K562 (cell line): Measurements from ENCODE around the gene TMEM150A. TPM values are rescaled to one million over a fixed set of nuclear protein-coding genes. Genes with fewer than 3 reads are reported as not detected.

Experiments used
- CBX8 ChIP-seq: fragments of 200-600 bp; sonication (generic); IDR thresholded peaks from 2 replicates; pipeline ENCODE4 v1.6.1; 2012; ENCODE audit warnings: borderline replicate concordance, mixed run types, low read depth, mild to moderate bottlenecking, moderate library complexity, mixed read lengths, low read length, control low read depth, inconsistent platforms; ENCODE audit not compliant: poor library complexity, severe bottlenecking; ENCODE audit errors: extremely low read depth
- CREB5 ChIP-seq: fragments of 250-450 bp; sonication (Bioruptor Pico); IDR thresholded peaks from 2 replicates; pipeline ENCODE4 v1.5.0; 2020; ENCODE audit warnings: mild to moderate bottlenecking
- EP400 ChIP-seq: fragments of 450-650 bp; IDR thresholded peaks from 2 replicates; pipeline ENCODE4 v1.6.1; 2017; ENCODE audit warnings: antibody characterized with exemption, mild to moderate bottlenecking, moderate library complexity
- MEF2A ChIP-seq: IDR thresholded peaks from 2 replicates; pipeline ENCODE4 v1.6.1; 2011; ENCODE audit warnings: low read depth, mild to moderate bottlenecking, low read length, moderate library complexity; ENCODE audit not compliant: control insufficient read depth
- MYNN ChIP-seq, 2 experiments: sonication (generic); formaldehyde crosslinking in 1 of 2; IDR thresholded peaks; 2 replicates each; pipeline versions ENCODE4 v1.5.0 to v1.6.1; 2016 to 2020; ENCODE audit warnings: antibody characterized with exemption in 1 of 2, missing genetic modification reagents in 1 of 2
- PCBP2 ChIP-seq: fragments of 200-400 bp; formaldehyde crosslinking; IDR thresholded peaks from 2 replicates; pipeline ENCODE4 v1.6.1; 2018; ENCODE audit warnings: low read length, low read depth, mild to moderate bottlenecking, moderate library complexity; ENCODE audit not compliant: poor library complexity, severe bottlenecking
- PTBP1 ChIP-seq: fragments of 200-400 bp; formaldehyde crosslinking; IDR thresholded peaks from 2 replicates; pipeline ENCODE4 v1.6.1; 2017; ENCODE audit warnings: low read depth, low read length
- SAFB2 ChIP-seq: fragments of 200-400 bp; formaldehyde crosslinking; IDR thresholded peaks from 2 replicates; pipeline ENCODE4 v1.6.1; 2018; ENCODE audit warnings: borderline replicate concordance, low read length, low read depth, moderate library complexity; ENCODE audit not compliant: severe bottlenecking
- SMAD4 ChIP-seq: fragments of 250-450 bp; sonication (Bioruptor Pico); conservative IDR thresholded peaks from 2 replicates; pipeline ENCODE4 v1.8.0; 2021; ENCODE audit warnings: inconsistent platforms, mild to moderate bottlenecking, moderate library complexity
- SNIP1 ChIP-seq: fragments of 450-650 bp; IDR thresholded peaks from 2 replicates; pipeline ENCODE4 v1.7.1; 2017; ENCODE audit warnings: low read depth, mild to moderate bottlenecking
- SP1 ChIP-seq: sonication (generic); formaldehyde crosslinking; IDR thresholded peaks from 2 replicates; pipeline ENCODE4 v1.8.1; 2022; ENCODE audit warnings: mild to moderate bottlenecking, missing genetic modification reagents
- TAF7 ChIP-seq: fragments of 450-650 bp; IDR thresholded peaks from 2 replicates; pipeline ENCODE4 v1.6.1; 2016; ENCODE audit warnings: missing genetic modification characterization, missing compliant biosample characterization
- YY1 ChIP-seq, 3 experiments: IDR thresholded peaks; 2 replicates each; pipeline ENCODE4 v1.6.1; 2011; ENCODE audit warnings: low read length in 2 of 3, mild to moderate bottlenecking in 2 of 3, moderate library complexity in 2 of 3, borderline replicate concordance in 1 of 3, control low read depth in 1 of 3, low read depth in 1 of 3; ENCODE audit not compliant: insufficient read depth in 3 of 3, insufficient replicate concordance in 2 of 3, control insufficient read depth in 1 of 3, insufficient read length in 1 of 3; ENCODE audit errors: extremely low read depth in 1 of 3
- polyA plus RNA-seq, 8 experiments: library from polyadenylated mRNA; depleted of rRNA in 4 of 8; stranded (reverse) in 5 of 8; unstranded in 3 of 8; fragments of >200 nt; fragmentation: Nextera tagmentation in 2 of 8; fragmentation: Illumina TruSeq in 1 of 8; extraction: Ambion mirVana in 2 of 8; extraction: Trizol in 1 of 8; gene quantifications; 2 replicates each; pipeline versions ENCODE4 v1.2.1 to v1.2.3, GENCODE V29; 2011 to 2014; ENCODE audit warnings: inconsistent platforms in 1 of 8, missing spikeins in 1 of 8
- total RNA-seq, 7 experiments: library from RNA; depleted of rRNA in 6 of 7; stranded (reverse); fragments of >200 nt in 6 of 7; fragmentation: Illumina TruSeq in 2 of 7; extraction: Trizol in 2 of 7; gene quantifications; 2 replicates each; pipeline versions ENCODE4 v1.2.1 to v1.2.3, GENCODE V29; 2011 to 2021; ENCODE audit warnings: low replicate concordance in 1 of 7
- TF ChIP-seq, protein P1 (sequence below): fragments of 250-450 bp; sonication (Bioruptor Pico); IDR thresholded peaks from 2 replicates; pipeline ENCODE4 v1.4.0; 2020; ENCODE audit warnings: mild to moderate bottlenecking
- TF ChIP-seq, protein P2 (sequence below): fragments of 250-450 bp; sonication (Bioruptor Pico); IDR thresholded peaks from 2 replicates; pipeline ENCODE4 v1.8.0; 2021; ENCODE audit warnings: moderate library complexity, mild to moderate bottlenecking, inconsistent platforms
- TF ChIP-seq, protein P3 (sequence below), 2 experiments: fragments of 450-650 bp; IDR thresholded peaks; 2 replicates each; pipeline ENCODE4 v1.6.1; 2016

Gene TMEM150A
- total and polyA plus RNA-seq, 9 of the 15 experiments (the other 6 are each of a cell fraction or from before 2014, with no cell fraction given), result 3.9 to 17.1 (median 8.4) TPM

GRCh38 chr2:85551698-85552678 lies 50.5 kb downstream of the TMEM150A start (continued):
- TF ChIP-seq MEF2A (no peak), EP400 (peak; percentile 20; the same call in 1 of the 2 replicates), MYNN (IDR thresholded peaks at IDR 0.05) (no peak), MYNN (CRISPR knock-in tag; IDR thresholded peaks at IDR 0.05) (no peak), YY1 (IDR thresholded peaks at IDR 0.05; ENCODE audit: borderline replicate concordance in 1 of 3, control insufficient read depth in 1 of 3, extremely low read depth in 1 of 3, insufficient read depth in 3 of 3, insufficient read length in 1 of 3, insufficient replicate concordance in 2 of 3, low read depth in 1 of 3, low read length in 2 of 3) (no peak), SAFB2 (no peak), SMAD4 (CRISPR knock-in tag) (no peak), TAF7 (tag) (no peak), PTBP1 (no peak), CREB5 (CRISPR knock-in tag) (no peak), SNIP1 (no peak), SP1 (CRISPR knock-in tag) (peak; percentile 22; the same call in 1 of the 2 replicates), PCBP2 (no peak), CBX8 (no peak)
- TF ChIP-seq, protein P1, sequence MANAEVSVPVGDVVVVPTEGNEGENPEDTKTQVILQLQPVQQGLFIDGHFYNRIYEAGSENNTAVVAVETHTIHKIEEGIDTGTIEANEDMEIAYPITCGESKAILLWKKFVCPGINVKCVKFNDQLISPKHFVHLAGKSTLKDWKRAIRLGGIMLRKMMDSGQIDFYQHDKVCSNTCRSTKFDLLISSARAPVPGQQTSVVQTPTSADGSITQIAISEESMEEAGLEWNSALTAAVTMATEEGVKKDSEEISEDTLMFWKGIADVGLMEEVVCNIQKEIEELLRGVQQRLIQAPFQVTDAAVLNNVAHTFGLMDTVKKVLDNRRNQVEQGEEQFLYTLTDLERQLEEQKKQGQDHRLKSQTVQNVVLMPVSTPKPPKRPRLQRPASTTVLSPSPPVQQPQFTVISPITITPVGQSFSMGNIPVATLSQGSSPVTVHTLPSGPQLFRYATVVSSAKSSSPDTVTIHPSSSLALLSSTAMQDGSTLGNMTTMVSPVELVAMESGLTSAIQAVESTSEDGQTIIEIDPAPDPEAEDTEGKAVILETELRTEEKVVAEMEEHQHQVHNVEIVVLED, result no peak
- TF ChIP-seq, protein P2, sequence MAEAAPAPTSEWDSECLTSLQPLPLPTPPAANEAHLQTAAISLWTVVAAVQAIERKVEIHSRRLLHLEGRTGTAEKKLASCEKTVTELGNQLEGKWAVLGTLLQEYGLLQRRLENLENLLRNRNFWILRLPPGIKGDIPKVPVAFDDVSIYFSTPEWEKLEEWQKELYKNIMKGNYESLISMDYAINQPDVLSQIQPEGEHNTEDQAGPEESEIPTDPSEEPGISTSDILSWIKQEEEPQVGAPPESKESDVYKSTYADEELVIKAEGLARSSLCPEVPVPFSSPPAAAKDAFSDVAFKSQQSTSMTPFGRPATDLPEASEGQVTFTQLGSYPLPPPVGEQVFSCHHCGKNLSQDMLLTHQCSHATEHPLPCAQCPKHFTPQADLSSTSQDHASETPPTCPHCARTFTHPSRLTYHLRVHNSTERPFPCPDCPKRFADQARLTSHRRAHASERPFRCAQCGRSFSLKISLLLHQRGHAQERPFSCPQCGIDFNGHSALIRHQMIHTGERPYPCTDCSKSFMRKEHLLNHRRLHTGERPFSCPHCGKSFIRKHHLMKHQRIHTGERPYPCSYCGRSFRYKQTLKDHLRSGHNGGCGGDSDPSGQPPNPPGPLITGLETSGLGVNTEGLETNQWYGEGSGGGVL (CRISPR knock-in tag), result no peak
- TF ChIP-seq, protein P3, sequence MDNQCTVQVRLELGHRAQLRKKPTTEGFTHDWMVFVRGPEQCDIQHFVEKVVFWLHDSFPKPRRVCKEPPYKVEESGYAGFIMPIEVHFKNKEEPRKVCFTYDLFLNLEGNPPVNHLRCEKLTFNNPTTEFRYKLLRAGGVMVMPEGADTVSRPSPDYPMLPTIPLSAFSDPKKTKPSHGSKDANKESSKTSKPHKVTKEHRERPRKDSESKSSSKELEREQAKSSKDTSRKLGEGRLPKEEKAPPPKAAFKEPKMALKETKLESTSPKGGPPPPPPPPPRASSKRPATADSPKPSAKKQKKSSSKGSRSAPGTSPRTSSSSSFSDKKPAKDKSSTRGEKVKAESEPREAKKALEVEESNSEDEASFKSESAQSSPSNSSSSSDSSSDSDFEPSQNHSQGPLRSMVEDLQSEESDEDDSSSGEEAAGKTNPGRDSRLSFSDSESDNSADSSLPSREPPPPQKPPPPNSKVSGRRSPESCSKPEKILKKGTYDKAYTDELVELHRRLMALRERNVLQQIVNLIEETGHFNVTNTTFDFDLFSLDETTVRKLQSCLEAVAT (IDR thresholded peaks at IDR 0.05), result 0 out of 4 replicates have a peak, but pooled peaks of 1 of the 2 experiments have one; percentile 16
